ENCODE results near the gene RBM46. TPM values are rescaled to one million over a fixed set of nuclear protein-coding genes. Genes with fewer than 3 reads are reported as not detected.

RBM46 gene
- total RNA-seq (2022; extraction: Qiagen RNA extraction) = not detected in 5 replicates

DNA sequence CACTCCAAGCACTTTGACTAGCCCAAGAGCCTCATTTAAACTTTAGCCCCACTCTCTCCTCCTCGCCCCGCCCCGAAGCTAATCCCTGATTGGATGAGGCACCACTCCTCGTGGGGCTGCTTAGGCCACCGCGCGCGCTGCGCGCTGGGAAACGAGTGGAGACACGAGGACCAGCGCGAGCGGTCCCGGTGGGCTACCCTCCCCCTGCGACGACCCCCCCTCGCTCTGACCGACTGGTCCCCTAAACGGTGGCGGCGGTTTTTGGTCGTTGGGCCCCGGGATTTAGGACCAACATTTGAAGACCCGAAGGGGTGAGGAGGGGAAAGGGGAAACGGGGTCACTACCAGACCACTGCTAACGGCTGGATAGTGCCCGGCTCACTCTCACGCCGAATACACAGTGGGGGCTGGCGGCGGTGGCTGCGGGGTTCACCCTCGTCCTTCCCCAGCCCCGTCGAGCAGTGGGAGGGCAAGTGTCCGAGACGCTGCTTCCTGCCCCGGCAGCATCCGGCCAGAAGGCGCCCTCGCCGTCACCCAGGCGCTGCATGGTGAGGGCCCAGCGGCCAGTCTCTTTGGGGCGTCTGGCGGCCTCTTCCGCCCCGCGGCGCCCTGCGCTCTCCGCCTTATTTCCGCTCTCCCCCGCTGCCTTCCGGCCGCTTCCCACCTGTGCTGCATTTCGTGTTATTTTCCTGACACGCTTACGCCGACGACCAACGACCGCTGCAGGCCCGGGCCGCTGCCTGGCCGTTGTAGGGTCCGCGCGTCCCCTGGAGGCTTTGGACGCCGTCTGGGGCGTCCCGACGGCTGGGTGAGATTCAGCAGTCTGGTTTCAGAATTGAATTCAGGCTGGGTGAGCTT, at the start of gene RBM46:
TSS of gene RBM46 (plus strand) at position 147 of the 857 bp plus-strand sequence. CDS start 15,481 bp downstream, outside the sequence.

GRCh38 chr4:154743683-154744340, 37.3 kb upstream of the RBM46 start, which contains the start of gene LRAT:
Gene LRAT (plus strand): TSS chr4:154744000. CDS start chr4:154744327, 327 bp downstream.

Other genes starting within 250 kb of the RBM46 start
- gene PLRG1, start 230.9 kb upstream of the RBM46 start, total RNA-seq (2022; extraction: Qiagen RNA extraction) = 48.8 to 59.9 TPM (median 55.0 TPM) in 5 replicates
- 17.5 to 27.3 TPM (median 22.1 TPM) in 5 replicates for gene FGB, start 218.3 kb upstream of the RBM46 start, total RNA-seq (2022; extraction: Qiagen RNA extraction)
- 20.0 to 25.7 TPM (median 20.2 TPM) in 5 replicates for gene FGA, start 190.5 kb upstream of the RBM46 start, total RNA-seq (2022; extraction: Qiagen RNA extraction)
- 5.0 to 8.7 TPM (median 5.7 TPM) in 5 replicates for gene FGG, start 168.6 kb upstream of the RBM46 start, total RNA-seq (2022; extraction: Qiagen RNA extraction)
- gene LRAT, start 37.3 kb upstream of the RBM46 start, total RNA-seq (2022; extraction: Qiagen RNA extraction) = 0.07 to 0.11 TPM (median 0.08 TPM) in 3 of 5 replicates, not detected in the others

All from A549 treated with dexamethasone at 1 μM for 4 hours (cell line).